Endothelial cell of umbilical vein (primary cell): ENCODE measurements around the gene GALNT9. TPM values are rescaled to one million over a fixed set of nuclear protein-coding genes. Genes with fewer than 3 reads are reported as not detected.

Experiments used
- BruUV-seq: library from RNA; stranded (reverse); fragments of 400-500 nt; replicated peaks from 2 replicates; lab custom pipeline; 2021; lab: Mats Ljungman, UMichigan
- CTCF ChIA-PET: fragments of 300-600, 350-600 bp; sonication (Branson Sonifier 250); formaldehyde crosslinking; loops from one replicate; lab custom pipeline; 2021; ENCODE audit warnings: antibody characterized with exemption, inconsistent platforms; lab: Charles Lee
- POLR2A ChIA-PET: fragments of 300-600, 350-600 bp; sonication (Branson Sonifier 250); formaldehyde crosslinking; loops from one replicate; lab custom pipeline; 2021; ENCODE audit warnings: antibody characterized with exemption, inconsistent platforms; lab: Charles Lee
- DNase-seq: peaks from one replicate; pipeline ENCODE4 v3.0.0-alpha.2; 2011; ENCODE audit warnings: low read depth, low spot score
- FAIRE-seq: peaks from 2 replicates; lab custom pipeline; 2011; peaks lifted over from hg19 to GRCh38; lab: Jason Lieb, UNC
- H2AFZ ChIP-seq: 2 replicates; pipeline ENCODE4 v1.6.0; 2012; ENCODE audit warnings: low read depth, low read length, control low read depth, inconsistent platforms
- H3K27ac ChIP-seq: 2 replicates; pipeline ENCODE4 v1.5.1; 2011; ENCODE audit warnings: low read depth, mild to moderate bottlenecking, control low read depth, low read length, moderate library complexity; ENCODE audit not compliant: insufficient read depth
- H3K27me3 ChIP-seq, 2 experiments: 2 replicates each; pipeline versions ENCODE4 v1.6.0 to v1.6.1; 2011; ENCODE audit warnings: low read length in 2 of 2, mixed read lengths in 1 of 2; ENCODE audit not compliant: control insufficient read depth in 2 of 2, insufficient read depth in 2 of 2
- H3K36me3 ChIP-seq, 2 experiments: 2 replicates in 1 of 2; 3 replicates in 1 of 2; pipeline ENCODE4 v1.5.1; 2011; ENCODE audit warnings: low read length in 2 of 2, mild to moderate bottlenecking in 1 of 2, moderate library complexity in 1 of 2; ENCODE audit not compliant: control insufficient read depth in 2 of 2, insufficient read depth in 2 of 2; ENCODE audit errors: extremely low read depth in 1 of 2
- H3K4me1 ChIP-seq: 3 replicates; pipeline ENCODE4 v1.5.1; 2011; ENCODE audit warnings: mild to moderate bottlenecking, low read length; ENCODE audit not compliant: control insufficient read depth, insufficient read depth; ENCODE audit errors: extremely low read depth
- H3K4me2 ChIP-seq: 2 replicates; pipeline ENCODE4 v1.6.1; 2011; ENCODE audit warnings: low read length, control low read depth, mixed read lengths; ENCODE audit not compliant: insufficient read depth
- H3K4me3 ChIP-seq, 3 experiments: fragments of 200-600 bp in 1 of 3; sonication (generic), shearing (Covaris generic) in 1 of 3; replicated peaks in 1 of 3; 2 replicates each; pipeline ENCODE4 v1.5.1; 2011 to 2016; ENCODE audit warnings: control low read depth in 3 of 3, low read length in 3 of 3, mild to moderate bottlenecking in 2 of 3, inconsistent platforms in 1 of 3, low read depth in 1 of 3, moderate library complexity in 1 of 3; ENCODE audit not compliant: insufficient read depth in 1 of 3
- H3K79me2 ChIP-seq: 2 replicates; pipeline ENCODE4 v1.6.0; 2012; ENCODE audit warnings: low read length, inconsistent platforms; ENCODE audit not compliant: control insufficient read depth, insufficient read depth
- H3K9ac ChIP-seq: replicated peaks from 2 replicates; pipeline ENCODE3; 2011; ENCODE audit warnings: low read length, control low read depth; ENCODE audit not compliant: insufficient read depth; ENCODE audit errors: extremely low read depth
- H3K9me1 ChIP-seq: replicated peaks from 3 replicates; pipeline ENCODE4 v1.6.0; 2011; ENCODE audit warnings: mild to moderate bottlenecking, low read length; ENCODE audit not compliant: control insufficient read depth, insufficient read depth; ENCODE audit errors: extremely low read depth
- H3K9me3 ChIP-seq: replicated peaks from 2 replicates; pipeline ENCODE4 v1.5.1; 2012; ENCODE audit warnings: low read length, inconsistent platforms; ENCODE audit not compliant: control insufficient read depth, insufficient read depth
- H4K20me1 ChIP-seq: replicated peaks from 2 replicates; pipeline ENCODE3; 2011; ENCODE audit warnings: mild to moderate bottlenecking, low read length; ENCODE audit not compliant: control insufficient read depth, insufficient read depth; ENCODE audit errors: extremely low read depth
- EZH2 ChIP-seq: IDR thresholded peaks from 2 replicates; pipeline ENCODE4 v1.6.1; 2012; ENCODE audit warnings: borderline replicate concordance, low read depth, mild to moderate bottlenecking, moderate library complexity, low read length, inconsistent platforms; ENCODE audit not compliant: severe bottlenecking
- FOS ChIP-seq: IDR thresholded peaks from 2 replicates; pipeline ENCODE4 v1.6.1; 2011; ENCODE audit warnings: mild to moderate bottlenecking, low read length, moderate library complexity, borderline replicate concordance; ENCODE audit not compliant: insufficient read depth
- GATA2 ChIP-seq: IDR thresholded peaks from 2 replicates; pipeline ENCODE4 v1.7.0; 2011; ENCODE audit warnings: low read depth, mild to moderate bottlenecking, moderate library complexity, mixed read lengths, low read length; ENCODE audit not compliant: insufficient read length, insufficient read depth
- JUN ChIP-seq: IDR thresholded peaks from 2 replicates; pipeline ENCODE4 v1.6.1; 2011; ENCODE audit warnings: borderline replicate concordance, low read depth; ENCODE audit not compliant: insufficient read length, insufficient read depth
- MYC ChIP-seq: IDR thresholded peaks from one replicate; pipeline ENCODE4 v1.6.1; 2011; ENCODE audit warnings: mild to moderate bottlenecking, low read depth, low read length
- POLR2A ChIP-seq: IDR thresholded peaks from 2 replicates; pipeline ENCODE4 v1.6.1; 2012; ENCODE audit warnings: low read depth, mild to moderate bottlenecking, control low read depth, low read length
- POLR2AphosphoS5 ChIP-seq: IDR thresholded peaks from 2 replicates; pipeline ENCODE4 v1.6.1; 2012; ENCODE audit warnings: low read depth, mild to moderate bottlenecking, control low read depth, low read length, moderate library complexity; ENCODE audit not compliant: insufficient read depth
- dilution Hi-C: fragments of 300-500 bp; cut with MboI; formaldehyde crosslinking; loops from one replicate; pipeline ENCODE4 v1.15.0; 2019; ENCODE audit warnings: low sequenced_read_pairs; ENCODE audit not compliant: extremely low pct_ligation_motif_present
- intact Hi-C: fragments of 100-400 bp; cut with micrococcal nuclease; formaldehyde crosslinking; loops from one replicate; pipeline ENCODE4 v1.10.0; 2022
- polyA plus RNA-seq, 4 experiments: library from polyadenylated mRNA; depleted of rRNA in 3 of 4; stranded (reverse) in 3 of 4; unstranded in 1 of 4; fragments of >200 nt; gene quantifications; 2 replicates each; pipeline versions ENCODE4 v1.2.1 to v1.2.3, GENCODE V29; 2011 to 2012; ENCODE audit warnings: missing spikeins in 1 of 4
- total RNA-seq: library from RNA; stranded (reverse); gene quantifications from 2 replicates; pipeline ENCODE4 v1.2.3, GENCODE V29; 2021
- TF ChIP-seq, protein P1 (sequence below), 2 donors: IDR thresholded peaks; 1 replicate in 1 of 2; 2 replicates in 1 of 2; pipeline ENCODE4 v1.5.1; 2011; ENCODE audit warnings: low read length in 2 of 2, mild to moderate bottlenecking in 2 of 2, moderate library complexity in 2 of 2, control low read depth in 1 of 2, inconsistent platforms in 1 of 2, low read depth in 1 of 2; ENCODE audit not compliant: insufficient read depth in 1 of 2; ENCODE audit errors: extremely low read depth in 1 of 2
- TF ChIP-seq, protein P2 (sequence below): IDR thresholded peaks from 2 replicates; pipeline ENCODE4 v1.6.1; 2011; ENCODE audit not compliant: insufficient read depth, insufficient read length

Gene GALNT9
- total and polyA plus RNA-seq, 2 donors (not counting 3 experiments of a cell fraction or from before 2014, with no cell fraction given), result 0.14 to 0.73 TPM

DNA sequence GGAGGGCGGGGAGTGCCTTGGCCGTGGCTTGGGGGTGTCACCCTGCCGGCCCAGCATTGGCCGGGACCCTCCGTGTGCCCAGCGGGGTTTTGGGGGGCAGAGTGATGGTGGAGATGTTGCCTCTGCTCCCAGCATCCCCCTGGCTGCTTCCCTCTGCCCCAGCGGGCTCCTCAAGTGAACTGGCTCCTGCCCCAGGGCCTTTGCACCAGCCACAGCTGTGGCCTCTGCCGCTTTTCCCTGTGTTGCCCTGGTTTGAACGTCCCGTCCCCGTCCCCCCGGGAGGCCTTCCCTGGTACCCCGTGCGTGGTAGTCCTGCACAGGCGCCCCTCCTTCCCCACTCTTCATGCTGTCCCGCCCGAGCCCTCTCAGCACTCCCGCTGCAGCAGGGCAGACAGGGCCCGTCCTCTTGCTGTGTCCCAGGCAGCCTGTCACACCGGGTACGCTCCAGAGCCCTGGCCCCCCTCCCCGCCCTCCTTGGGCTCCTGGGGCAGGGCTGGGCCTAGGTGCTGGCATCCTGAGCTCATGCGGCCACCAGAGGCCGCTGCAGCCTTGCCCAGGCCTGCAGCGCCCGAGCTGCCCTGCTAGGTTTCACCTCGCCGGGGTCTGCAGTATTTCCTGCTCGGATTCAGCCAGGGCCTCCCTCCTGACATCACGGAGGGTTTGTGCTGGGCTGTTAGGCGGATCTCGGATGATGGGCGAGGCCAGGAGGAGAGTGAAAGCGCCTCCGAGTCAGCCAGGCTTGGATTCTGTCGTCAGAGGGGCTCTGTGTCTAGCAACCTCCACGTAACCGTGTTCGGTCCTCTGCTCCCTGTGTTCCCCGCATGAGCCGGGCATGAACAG lies 175.7 kb downstream of the GALNT9 start:
- Histone ChIP-seq H3K9me1 (no peaks in the 10 kb centered on the region), H3K9me3 (no peaks in the 10 kb centered on the region), H3K9ac (no peak overlapping the region), H3K27ac (no peak overlapping the region), H4K20me1 (no peaks in the 10 kb centered on the region), H2AFZ (no peak overlapping the region), H3K4me3 (no peak overlapping the region), H3K4me1 (no peaks in the 10 kb centered on the region), H3K4me2 (no peak overlapping the region), H3K79me2 (no peaks in the 10 kb centered on the region), H3K36me3 (peaks cover 0 to 6% of the 10 kb centered on the region in 2 experiments), H3K27me3 (no peaks in the 10 kb centered on the region)
- CTCF ChIA-PET, result interaction anchor here (0.5 to 1.8 kb wide), 40 partner anchors 9 to 463 kb away, joined by 3 to 119 read pairs (median 4); no protein-coding TSS in a partner anchor
- POLR2A ChIA-PET, result interaction anchor here (0.6 kb wide), 1 partner anchor 61 kb away, joined by 3 read pairs; no protein-coding TSS in a partner anchor
- DNase-seq (peak; percentile 53), FAIRE-seq (peak; percentile 69)
- BruUV-seq, result no TSS peak
- dilution Hi-C loops (no loop called here), intact Hi-C loops (loop anchor here (1.0 kb wide), 3 partner anchors 66 to 408 kb away; no protein-coding TSS in a partner anchor)
- TF ChIP-seq, protein P1, sequence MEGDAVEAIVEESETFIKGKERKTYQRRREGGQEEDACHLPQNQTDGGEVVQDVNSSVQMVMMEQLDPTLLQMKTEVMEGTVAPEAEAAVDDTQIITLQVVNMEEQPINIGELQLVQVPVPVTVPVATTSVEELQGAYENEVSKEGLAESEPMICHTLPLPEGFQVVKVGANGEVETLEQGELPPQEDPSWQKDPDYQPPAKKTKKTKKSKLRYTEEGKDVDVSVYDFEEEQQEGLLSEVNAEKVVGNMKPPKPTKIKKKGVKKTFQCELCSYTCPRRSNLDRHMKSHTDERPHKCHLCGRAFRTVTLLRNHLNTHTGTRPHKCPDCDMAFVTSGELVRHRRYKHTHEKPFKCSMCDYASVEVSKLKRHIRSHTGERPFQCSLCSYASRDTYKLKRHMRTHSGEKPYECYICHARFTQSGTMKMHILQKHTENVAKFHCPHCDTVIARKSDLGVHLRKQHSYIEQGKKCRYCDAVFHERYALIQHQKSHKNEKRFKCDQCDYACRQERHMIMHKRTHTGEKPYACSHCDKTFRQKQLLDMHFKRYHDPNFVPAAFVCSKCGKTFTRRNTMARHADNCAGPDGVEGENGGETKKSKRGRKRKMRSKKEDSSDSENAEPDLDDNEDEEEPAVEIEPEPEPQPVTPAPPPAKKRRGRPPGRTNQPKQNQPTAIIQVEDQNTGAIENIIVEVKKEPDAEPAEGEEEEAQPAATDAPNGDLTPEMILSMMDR (IDR thresholded peaks at IDR 0.05; ENCODE audit: extremely low read depth in 1 of 2, insufficient read depth in 1 of 2, low read depth in 1 of 2, low read length in 2 of 2), result peak; percentile 89 to 98
- no peak for TF ChIP-seq POLR2AphosphoS5

DNA sequence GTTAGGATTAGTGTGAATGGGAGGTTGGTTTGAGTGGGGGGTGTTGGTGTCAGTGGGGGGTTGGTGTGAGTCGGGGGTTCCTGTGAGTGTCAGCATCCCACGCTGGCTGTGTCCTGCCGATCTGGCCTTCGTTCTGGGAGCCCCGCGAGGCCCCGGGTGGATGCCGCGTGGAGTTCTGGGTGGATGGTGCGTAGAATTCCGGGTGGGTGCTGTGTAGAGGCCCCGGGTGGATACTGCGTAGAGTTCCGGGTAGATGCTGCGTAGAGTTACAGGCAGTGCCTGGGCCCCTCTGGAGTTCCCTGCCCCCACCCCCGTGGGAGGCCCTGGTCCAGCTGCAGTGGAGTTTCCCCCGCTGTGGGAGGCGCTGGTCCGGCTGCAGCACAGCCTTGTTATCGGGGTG lies 176.4 kb downstream of the GALNT9 start:
- no peak for TF ChIP-seq EZH2
- TF ChIP-seq MYC, result no peak
- TF ChIP-seq GATA2, result no peak
- TF ChIP-seq POLR2AphosphoS5, result no peak
- no peak for TF ChIP-seq FOS
- TF ChIP-seq, protein P1 (IDR thresholded peaks at IDR 0.05; ENCODE audit: extremely low read depth in 1 of 2, insufficient read depth in 1 of 2, low read depth in 1 of 2, low read length in 2 of 2), result no peak
- no peak for TF ChIP-seq JUN
- TF ChIP-seq POLR2A, result no peak
- TF ChIP-seq, protein P2, sequence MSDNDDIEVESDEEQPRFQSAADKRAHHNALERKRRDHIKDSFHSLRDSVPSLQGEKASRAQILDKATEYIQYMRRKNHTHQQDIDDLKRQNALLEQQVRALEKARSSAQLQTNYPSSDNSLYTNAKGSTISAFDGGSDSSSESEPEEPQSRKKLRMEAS, result no peak
- Histone ChIP-seq H3K4me3 (no peak overlapping the region), H3K9me1 (no peaks in the 10 kb centered on the region), H3K4me2 (no peak overlapping the region), H3K9me3 (no peaks in the 10 kb centered on the region), H3K9ac (no peak overlapping the region), H3K4me1 (no peaks in the 10 kb centered on the region), H4K20me1 (no peaks in the 10 kb centered on the region), H3K79me2 (no peaks in the 10 kb centered on the region), H3K27me3 (no peaks in the 10 kb centered on the region), H3K27ac (no peak overlapping the region), H3K36me3 (peaks cover 0 to 6% of the 10 kb centered on the region in 2 experiments), H2AFZ (no peak overlapping the region)
- POLR2A ChIA-PET, result no interaction called here
- CTCF ChIA-PET, result interaction anchor here (1.4 to 1.8 kb wide), 3 partner anchors 221 to 371 kb away, joined by 9 to 119 read pairs (median 15); no protein-coding TSS in a partner anchor
- intact Hi-C loops (loop anchor here (1.0 kb wide), 1 partner anchor 408 kb away; no protein-coding TSS in a partner anchor), dilution Hi-C loops (no loop called here)
- DNase-seq, result no peak
- no peak for FAIRE-seq
- BruUV-seq, result no TSS peak
